HK-2 (cell line): ENCODE measurements around the gene EPS8.
A peak's percentile ranks its signal among the peaks of the same experiment; 100 is the strongest.
"Not testable (repeated sequence)": the region's sequence is repeated elsewhere in the genome, so short reads cannot be mapped to it uniquely, and the experiment has no call there.

ENCODE experiments used
- DNase-seq: peaks from one replicate; pipeline ENCODE4 v3.0.0-alpha.2; 2018; ENCODE audit not compliant: unreplicated experiment

The EPS8 gene

GRCh38 chr12:15646581-15646980 lies 142.6 kb downstream of the EPS8 start:
- no peak for DNase-seq

GRCh38 chr12:15644700-15645099 lies 144.5 kb downstream of the EPS8 start:
- no peak for DNase-seq

DNA sequence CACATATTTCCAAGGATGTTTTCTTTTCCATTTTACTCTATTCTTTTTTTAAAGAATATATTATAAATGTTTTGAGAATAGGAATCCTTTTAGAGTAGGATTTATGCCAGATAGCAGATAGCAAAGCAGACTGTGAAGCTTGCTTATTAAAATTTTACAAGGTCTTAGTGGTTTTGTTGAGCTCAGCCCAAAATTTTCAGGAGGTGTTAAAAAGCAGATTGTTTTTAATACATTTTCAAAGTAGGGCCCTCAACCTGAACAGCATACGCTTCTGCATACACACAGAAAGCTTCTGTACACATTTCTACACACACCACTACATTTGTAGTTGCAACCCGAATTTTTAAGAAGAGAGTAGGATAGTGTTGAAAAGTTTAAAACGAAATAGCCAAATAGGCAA lies 151.0 kb downstream of the EPS8 start:
- no peak for DNase-seq

DNA sequence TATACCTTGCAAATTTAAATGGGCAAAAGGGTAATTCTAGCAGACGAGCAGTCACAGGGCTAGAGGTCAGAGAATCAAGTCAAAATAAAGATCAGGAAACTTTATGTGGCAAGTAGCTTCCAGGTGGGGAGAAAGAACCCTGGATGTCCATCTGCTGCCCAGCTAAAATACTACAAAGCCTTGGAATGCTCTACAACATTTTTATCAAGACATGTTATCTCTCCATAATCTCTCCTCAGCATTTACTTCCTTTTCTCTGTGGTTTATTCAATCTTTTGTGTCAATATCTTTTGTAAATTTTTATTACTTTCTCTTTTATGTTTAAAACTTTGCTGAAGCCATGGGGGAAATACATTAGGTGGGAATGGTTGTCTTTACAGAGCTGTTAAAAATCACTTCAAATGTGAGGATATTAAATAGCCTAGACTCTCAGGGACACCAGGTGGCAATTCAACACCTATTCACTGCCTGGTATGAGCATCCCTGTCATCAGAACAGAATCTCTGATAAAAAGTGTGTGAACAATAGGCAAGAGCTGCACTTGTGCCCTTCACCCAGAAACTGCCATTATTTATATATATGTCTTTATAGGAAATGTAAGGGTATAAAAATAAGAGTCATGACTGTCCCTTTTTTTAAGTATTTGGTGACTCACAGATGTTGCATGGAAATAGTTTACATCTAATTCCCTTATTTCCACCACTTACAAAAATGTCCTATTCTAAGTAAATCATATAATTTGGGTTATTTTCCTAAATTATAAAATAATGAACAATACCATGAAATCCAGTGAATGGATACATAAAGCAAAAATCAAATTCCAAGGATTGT lies 152.9 kb downstream of the EPS8 start:
- no peak for DNase-seq

DNA sequence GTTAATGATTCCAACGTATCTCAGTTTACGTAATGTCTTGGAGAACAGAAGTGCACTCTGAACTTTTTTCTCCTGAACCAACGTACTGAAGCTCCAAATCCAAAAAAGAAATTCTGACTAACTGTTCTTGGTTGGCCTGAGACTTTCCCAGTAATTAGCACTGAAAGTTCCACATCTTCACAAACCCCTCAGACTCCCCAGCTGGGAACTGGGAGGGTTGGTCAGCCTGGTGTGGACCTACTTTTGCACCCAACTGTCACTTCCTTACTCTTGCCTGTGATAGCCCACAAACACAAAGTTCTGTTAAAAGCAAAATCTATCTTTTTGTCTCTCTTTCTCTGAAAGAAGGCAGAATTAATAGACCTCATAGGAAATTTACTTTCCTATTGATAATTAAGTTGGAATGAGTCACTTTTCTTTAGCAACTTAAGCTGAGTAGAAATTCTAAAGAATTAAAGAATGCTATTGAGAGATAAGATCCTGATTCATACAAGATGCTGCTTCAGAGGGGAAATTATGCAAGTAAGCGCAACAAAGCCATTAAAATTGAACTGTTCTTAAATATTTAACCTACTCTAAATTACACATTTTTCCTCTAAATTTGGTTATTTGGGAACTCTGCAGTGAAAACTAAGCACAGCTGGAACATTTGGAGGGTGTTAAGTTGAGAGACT lies 155.0 kb downstream of the EPS8 start:
- DNase-seq: no peak

GRCh38 chr12:15633201-15633600 lies 156.0 kb downstream of the EPS8 start:
- DNase-seq: no peak

GRCh38 chr12:15632708-15633107 lies 156.5 kb downstream of the EPS8 start:
- no peak for DNase-seq

DNA sequence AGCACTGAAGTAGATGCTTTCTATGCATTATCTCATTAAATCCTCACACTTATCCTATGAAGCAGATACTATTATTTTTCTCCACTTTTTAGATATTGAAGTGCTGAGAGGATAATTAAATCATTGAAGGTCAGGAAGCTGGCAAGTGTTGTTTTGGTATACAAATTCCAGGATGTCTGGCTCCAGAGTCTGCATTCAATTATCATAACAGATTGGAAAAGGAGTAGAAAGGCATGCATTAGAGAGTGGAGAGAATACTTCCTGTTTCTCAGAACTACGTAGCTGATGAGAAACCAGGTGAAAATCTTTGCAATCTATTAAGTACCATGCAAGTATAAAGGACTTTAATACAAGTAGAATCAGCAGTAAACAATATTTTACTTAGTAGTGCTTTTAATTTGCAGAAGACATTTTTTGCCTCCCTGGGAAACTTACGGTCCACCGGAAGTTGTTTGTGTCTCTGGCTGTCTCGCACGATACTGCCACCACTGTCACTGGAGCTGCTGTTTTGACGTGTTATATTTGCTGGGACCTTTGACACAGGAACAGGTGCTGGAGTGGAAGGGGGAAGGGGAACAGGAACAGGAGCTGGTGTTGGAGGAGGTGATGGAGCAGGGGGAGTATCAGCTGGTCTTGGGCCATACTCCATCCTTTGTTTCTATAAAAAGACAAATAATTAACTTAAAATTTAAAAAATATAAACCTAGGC lies 158.0 kb downstream of the EPS8 start:
- no peak for DNase-seq

DNA sequence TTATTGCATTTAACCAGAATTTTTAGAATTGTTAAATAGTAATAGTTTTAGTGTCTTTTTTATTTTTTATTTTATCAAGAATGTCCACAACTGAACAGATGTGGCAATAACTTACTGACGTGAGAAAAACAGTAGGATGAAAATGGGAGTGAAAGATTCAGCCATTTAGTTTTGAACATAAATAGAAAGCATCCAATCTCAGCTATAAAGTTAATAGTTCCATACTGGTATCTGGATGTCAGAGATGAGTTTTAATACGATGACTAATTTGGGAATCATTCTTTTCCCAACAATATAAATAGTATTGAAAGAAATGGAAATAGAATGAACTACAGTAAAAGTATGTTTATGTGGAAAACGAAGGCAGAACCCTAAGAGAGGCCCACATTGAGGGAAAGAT lies 159.4 kb downstream of the EPS8 start:
- DNase-seq: no peak

DNA sequence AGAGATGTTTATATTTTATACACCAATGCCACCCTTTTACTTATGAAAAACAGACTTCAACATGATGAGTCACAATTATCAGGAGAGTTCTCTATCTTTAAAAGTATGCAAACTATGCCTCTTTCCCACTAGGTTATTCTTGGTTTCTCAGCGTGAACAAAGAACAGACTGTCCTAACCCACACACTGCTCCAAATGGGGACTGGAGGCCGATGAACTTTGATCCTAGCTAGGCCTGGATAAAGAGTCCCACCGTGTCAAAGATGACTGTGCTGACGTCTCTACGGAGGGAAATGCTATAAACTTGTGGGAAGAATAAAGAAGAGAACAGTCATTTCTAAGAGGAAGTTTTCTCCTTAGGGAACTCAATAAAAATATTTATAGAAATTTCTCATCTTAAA lies 160.1 kb downstream of the EPS8 start:
- peak; percentile 24 for DNase-seq

- DNase-seq: no peak
Measured at GRCh38 chr12:15627995-15628945, 160.9 kb downstream of the EPS8 start.

DNA sequence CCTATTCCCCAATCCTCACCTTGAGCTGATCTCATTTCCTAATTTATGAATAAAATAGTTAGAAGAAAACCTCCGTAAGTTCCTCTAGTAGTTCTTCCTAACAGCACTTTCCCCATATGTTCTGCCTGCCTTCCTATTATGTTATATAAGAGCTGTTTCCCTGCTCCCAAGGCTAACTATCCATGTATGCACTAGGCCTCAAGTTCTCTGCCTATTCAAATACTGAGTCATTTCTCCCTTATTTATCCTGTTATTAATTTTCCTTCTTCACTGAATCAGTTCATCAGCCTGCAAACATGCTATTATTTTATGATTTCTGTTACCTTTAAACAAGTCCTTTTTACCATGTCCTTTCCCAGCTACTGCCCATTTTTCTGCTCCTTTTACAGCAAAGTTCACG lies 164.1 kb downstream of the EPS8 start:
- DNase-seq: no peak

DNA sequence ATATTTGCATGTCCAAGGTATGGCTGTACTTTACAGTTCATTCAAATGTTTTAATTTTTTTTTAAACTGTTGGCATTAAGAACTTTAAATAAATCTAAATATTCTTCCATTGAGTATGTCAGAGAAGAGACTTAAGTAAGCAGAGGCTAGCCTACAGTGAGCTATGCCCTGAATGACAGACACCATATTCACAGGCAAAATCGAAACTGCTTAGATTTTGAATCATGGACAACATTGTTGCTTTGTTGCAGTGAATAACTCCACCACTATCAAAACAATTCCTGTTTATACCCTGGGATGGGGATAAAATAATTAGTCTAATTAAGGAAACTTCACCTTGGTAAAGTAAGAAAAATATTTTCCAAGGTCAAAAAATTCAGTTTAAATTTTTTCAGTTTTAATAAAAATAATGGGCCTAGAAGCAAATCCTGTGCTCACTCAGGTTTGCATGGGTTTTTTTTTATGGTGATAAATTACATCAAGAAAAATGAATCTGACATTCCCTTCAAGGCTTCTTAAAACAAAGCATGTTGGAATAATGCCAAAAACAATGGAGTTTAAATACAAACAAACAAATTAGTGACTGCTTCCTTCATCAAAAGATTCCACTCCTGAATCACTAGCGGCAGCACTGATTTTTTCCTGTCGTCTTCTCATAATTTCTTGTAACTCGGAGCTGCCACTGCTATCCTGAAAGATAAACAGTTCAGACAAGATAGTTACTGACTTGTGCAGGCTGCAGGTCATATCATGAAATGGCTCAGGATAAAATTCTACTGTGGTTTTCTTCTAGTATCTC lies 168.2 kb downstream of the EPS8 start:
- no peak for DNase-seq

GRCh38 chr12:15616495-15616894 lies 172.7 kb downstream of the EPS8 start:
- not testable (repeated sequence) for DNase-seq

DNA sequence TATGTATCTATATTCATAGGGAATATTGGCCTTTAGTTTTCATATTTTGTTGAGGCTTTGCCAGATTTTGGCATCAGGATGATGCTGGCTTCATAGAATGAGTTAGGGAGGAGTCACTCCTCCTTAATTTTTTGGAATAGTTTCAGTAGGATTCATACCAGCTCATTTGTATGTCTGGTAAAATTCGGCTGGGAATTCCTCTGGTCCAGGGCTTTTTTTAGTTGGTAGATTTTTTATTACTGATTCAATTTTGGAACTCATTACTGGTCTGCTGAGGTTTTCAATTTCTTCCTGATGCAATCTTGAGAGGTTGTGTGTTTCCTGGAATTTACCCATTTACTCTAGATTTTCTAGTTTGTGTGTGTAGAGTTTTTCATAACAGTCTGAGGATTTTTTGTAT lies 175.2 kb downstream of the EPS8 start:
- no peak for DNase-seq

GRCh38 chr12:15608941-15609340 lies 180.2 kb downstream of the EPS8 start:
- no peak for DNase-seq

GRCh38 chr12:15608406-15608805 lies 180.8 kb downstream of the EPS8 start:
- DNase-seq: no peak

DNA sequence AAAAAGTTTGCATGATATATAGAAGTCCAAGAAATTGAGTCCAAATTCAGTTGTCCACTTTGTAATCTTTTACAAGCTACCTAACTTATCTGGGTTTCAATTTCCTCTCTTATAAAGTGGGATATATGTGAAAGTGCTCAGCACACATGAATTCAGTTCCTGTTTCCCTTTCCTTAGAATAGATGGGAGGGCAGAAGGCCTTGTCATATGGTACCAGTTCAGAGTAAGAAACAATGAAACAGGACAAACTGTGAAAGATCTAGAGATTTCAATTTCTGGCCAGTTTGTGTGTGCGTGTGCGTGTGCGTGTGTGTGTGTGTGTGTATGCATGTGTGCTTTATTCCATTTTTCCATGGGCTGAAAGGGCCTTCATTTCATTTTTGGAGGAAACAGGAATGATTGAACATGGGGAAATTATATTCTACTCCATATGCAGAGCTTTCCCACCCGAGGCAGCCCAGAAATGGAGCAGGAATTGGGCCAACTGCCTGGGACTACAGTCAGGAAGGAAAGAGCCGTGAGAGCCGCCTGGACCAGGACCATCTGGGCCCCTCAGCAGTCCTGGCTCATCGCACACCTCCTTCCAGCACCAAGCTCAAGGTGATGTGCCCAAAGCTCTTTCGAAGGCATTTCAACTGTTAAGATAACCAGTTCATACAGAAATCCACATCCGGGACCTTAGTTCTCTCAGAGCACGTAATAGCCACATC lies 183.2 kb downstream of the EPS8 start:
- no peak for DNase-seq

- DNase-seq: no peak
Measured at GRCh38 chr12:15603474-15604085, 185.6 kb downstream of the EPS8 start.
